HG03457 (cell line): ENCODE results near the gene MECR.
"Not testable (repeated sequence)": the region's sequence is repeated elsewhere in the genome, so short reads cannot be mapped to it uniquely, and the experiment has no call there.

ENCODE experiments used
- ATAC-seq: cut with Tn5 transposase; IDR thresholded peaks from one replicate; pipeline ENCODE4 v1.9.1; 2021; ENCODE audit warnings: moderate number of reproducible peaks; ENCODE audit not compliant: unreplicated experiment

MECR gene

DNA sequence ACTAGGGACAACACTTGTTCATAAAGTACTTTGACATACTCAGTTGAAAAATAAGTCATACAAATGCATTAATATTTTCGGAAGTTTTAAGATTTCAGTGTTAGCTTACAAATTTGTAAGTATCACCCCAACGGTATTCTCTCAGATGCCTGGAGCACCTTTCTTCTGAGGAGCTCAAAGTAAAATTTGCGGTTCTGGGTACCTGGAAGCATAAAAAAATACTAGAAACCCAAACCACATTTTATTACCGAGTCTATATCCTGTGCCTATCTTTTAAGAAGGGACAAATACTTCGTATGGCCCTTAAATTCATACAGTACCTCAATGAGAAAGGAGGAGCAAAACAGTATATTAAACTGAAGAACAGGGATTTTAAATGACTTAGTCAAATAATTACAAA is 59.2 kb downstream of the MECR start:
- ATAC-seq = no peak

DNA sequence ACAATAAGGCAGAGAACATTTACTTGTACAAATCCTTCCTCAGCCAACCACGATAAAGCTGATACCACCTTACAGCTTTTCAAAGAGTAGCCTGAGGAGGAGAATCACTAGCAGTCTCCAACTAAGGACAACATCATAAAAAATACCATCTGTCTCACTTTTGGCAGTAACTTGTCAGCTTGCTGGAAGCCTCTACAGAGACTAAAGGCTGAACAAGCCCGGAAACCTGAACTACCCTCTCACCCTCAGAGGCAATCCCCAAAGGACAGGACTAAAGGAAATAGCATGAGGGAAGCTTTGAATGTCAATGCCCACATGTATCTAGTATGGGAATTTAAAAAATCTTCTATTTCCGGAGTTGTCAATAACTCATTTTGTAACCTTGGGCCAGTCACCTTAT is 59.6 kb downstream of the MECR start:
- no peak for ATAC-seq

DNA sequence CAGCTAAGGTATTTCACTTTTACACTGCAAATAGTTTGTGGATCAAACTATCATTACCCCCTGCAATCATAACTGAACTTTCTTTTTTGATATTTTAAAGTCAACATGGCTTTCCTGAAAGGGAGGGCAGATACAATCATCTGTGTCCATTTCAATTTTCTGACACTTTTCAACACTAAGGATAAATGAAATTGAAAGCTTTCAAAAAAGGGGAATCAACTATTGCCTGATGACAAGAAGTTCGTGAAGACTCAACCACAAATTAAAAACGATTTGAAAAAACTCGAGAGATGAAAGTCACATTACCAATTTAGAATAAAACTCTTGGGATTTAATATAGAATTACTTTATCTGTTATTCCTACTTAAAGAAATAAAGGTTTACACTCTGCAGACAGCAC is 60.8 kb downstream of the MECR start:
- no peak for ATAC-seq

DNA sequence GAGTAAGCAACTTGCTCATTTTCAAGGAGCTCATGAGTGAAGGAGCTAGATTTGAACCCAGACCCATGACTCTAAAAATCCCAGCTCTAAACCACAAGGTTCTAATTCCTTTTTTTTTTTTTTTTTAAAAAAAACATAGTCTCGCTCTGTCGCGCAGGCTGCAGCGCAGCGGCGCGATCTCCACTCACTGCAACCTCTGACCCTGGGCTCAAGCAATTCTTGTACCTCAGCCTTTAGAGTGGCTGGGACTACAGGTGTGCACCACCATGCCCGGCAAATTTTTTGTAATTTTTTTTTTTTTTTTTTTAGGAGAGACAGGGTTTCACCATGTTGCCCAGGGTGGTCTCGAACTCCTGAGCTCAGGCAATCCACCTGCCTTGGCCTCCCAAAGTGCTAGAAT is 62.8 kb downstream of the MECR start:
- no peak for ATAC-seq

DNA sequence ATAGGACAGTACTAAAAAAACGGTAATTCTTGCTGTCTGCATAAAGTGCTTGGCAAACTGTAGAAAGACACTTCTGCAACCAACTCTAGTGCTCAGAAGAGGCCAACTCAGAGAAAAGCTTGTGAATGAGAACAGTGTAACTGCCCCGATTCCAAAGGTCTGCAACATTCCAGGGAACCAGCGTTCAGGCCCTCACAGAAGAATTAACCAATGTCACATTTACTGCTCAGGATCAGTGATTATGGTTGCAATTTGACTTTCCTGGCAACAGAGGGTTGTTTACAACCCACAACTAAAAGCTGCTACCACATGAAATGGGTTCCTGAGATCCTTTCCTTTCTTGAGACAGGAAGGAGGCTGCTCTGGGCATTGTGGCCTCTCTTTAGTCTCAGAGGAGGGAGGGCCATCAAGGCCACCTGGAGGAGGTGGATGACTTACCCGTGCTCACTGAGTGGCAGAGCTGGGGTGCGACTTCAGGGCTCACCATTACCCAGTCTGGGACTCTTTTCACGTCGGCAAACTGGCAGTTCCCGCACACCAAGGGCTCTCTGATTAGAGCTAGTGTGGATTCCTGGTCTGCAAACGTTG is 64.3 kb downstream of the MECR start:
- ATAC-seq = no peak

DNA sequence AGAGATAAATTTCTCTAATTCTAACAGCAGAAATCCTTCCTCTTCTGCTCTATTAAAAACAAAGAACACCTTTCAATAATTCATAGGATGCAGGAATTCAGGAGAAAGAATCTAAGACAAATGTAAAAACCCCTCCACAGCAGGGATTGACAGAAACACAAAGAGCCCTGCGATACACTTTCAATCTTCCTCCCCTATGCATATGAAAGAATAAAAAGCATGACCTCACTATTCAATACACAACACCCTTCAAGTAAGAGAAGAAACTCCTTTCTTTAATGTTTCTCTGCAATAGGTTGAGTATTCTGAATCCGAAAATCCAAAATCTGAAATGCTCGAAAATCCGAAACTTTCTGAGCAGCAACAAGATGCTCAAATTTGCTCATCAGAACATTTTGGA is 66.1 kb downstream of the MECR start:
- no peak for ATAC-seq

DNA sequence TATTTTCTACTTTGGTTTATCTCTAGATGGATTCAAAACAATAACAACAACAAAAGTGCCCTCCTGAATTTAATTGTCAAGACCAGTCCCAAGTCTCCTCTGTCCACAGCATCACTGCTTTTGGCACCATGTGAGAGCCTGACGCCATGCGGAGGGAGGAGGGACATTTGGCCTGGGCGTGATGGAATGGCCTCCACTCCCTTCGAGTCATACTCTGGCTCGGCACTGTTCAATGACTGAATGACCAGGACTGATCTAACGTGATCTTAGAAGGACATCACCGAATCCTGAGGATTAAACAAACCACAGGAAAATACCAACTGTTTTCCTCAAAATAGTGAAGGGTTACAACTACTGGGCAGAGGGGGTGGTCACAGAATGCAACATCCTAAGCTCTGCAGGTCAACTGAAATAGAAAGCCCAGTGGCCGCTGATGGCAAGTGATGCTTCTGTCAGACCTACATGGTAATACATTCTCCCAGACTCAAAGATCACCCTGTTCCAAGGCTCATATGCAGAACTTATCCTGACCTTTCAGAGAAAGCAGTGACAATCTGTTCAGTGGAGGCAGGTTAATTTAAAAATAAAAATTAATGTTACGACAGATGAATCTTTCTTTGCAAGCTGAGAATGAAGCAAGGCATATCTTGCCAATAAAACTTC is 68.1 kb downstream of the MECR start:
- no peak for ATAC-seq

DNA sequence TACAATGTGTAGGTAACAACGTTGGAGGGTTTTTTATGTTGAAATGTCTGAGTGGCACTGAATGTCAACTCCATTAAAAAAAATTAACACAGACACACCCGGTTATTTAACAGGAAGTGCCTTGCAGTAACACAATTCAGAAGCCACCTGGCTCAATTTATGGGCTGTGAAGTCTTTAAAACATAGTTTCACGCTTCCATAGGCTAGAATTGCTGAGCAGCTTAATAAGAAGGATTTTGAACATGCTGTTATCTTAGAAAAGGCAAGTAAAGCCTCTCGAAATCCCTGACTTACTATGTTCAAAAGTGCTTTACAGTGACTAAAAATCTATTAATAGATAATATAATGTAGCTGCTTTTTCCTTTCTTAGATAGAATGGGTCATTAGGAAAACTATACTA is 68.7 kb downstream of the MECR start:
- no peak for ATAC-seq

DNA sequence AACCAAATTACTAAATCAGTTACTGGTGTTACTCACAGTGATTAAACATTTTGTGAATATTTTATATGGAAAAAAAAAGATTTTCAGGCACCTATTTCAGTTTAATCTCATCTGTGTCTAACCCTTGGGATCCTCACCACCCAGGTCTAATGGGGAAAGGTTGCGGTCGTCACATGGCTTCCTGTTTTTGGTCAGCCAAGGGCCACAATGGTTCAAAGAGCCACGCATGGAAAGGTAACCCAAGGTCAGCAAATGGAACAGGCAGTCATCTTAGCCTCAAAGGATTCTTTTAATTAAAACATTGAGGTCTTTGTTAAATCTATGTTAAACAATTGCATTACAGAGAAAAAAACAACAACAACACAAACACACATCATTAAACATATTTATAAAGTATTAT is 71.0 kb downstream of the MECR start:
- ATAC-seq = no peak

DNA sequence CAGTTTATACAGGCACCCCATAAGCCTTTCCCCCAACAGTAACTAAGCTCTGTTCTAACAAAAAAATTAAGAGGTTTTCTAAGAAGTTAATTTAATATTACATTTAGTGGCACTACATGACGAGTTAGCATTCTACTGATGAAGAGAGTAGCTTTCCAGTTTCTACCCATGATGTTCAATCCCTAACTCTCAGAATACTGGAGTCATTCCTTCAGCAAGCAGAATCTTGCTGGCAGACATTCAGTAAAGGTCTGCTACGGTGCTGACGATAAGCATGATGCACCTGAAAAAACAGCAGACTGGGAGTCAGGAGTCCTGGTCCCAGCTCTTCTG is 73.5 kb downstream of the MECR start:
- no peak for ATAC-seq

DNA sequence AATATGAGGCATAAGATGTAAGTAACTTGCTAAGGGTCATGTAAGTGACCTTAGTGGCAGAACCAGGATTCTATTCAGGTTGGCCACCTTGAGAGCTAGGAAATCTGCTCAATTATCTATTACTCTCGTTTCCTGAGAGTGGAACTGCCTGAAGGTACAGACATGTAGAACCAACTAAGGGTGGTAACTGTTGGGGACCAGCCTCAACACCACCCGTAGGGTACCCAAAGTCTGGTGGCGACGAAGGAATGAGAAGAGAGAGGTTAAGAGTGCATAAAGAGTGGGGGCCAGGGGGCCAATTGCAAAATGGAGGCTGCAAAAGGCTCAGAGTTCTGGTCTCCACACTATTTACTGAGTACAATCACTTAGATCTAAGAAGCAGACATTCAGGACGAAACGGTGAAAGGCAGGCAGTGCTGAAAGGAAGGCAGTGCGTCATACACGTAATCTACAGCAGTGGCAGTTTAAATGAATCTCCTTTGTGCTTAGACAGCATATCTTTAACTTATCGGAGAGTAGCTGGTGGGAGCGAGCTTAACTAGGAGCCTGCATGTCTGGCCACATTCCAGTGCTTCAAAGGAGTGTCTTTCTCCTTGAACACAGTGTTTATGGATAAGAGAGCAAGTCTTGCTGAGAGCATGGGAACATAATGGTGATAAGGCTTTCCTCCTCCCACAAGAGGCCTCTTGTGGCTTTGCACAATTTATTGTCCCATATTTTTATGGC is 74.0 kb downstream of the MECR start:
- no peak for ATAC-seq

DNA sequence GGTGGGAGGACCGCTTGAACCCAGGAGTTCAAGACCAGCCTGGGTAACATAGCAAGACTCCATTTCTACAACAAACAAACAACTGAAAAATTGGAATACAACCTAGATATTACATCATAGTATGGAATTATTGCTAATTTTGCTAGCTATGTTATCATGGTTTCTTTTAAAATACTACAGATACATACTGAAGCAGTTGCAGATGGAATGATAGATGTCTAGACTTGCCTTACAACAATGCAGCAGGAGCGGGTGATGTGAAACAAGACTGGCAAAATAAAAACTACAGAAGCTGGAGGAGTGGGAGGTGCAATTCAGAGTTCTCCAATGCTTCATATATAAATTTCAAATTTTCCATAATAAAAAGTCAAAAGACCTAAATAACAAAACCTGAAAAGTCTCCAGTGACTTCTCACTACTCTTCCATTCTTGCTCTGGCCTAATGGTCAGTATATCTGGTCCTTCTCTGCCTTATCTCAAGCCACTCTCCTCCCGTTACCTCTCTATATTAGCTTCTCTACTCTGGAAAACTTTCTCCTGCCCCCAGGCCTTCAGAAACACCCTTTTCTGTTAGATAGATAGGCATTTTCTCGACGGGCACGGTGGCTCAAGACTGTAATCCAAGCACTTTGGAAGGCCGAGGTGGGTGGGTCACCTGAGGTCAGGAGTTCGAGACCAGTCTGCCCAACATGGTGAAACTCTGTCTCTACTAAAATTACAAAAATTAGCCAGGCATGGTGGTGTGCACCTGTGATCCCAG is 78.5 kb downstream of the MECR start:
- ATAC-seq = no peak

DNA sequence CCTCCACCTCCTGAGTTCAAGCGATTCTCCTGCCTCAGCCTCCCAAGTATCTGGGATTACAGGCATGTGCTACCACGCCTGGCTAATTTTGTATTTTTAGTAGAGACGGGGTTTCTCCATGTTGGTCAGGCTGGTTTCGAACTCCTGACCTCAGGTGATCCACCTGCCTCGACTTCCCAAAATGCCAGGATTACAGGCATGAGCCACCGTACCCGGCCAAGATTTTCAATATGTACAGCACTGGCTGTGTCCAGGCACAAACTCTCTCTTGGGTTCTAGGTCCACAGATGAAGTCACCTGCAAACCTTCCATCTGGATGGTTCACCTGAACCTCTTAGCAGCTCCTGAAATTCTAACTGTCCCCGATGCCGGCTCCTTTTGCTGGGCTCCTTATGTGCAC is 80.4 kb downstream of the MECR start:
- not testable (repeated sequence) for ATAC-seq

DNA sequence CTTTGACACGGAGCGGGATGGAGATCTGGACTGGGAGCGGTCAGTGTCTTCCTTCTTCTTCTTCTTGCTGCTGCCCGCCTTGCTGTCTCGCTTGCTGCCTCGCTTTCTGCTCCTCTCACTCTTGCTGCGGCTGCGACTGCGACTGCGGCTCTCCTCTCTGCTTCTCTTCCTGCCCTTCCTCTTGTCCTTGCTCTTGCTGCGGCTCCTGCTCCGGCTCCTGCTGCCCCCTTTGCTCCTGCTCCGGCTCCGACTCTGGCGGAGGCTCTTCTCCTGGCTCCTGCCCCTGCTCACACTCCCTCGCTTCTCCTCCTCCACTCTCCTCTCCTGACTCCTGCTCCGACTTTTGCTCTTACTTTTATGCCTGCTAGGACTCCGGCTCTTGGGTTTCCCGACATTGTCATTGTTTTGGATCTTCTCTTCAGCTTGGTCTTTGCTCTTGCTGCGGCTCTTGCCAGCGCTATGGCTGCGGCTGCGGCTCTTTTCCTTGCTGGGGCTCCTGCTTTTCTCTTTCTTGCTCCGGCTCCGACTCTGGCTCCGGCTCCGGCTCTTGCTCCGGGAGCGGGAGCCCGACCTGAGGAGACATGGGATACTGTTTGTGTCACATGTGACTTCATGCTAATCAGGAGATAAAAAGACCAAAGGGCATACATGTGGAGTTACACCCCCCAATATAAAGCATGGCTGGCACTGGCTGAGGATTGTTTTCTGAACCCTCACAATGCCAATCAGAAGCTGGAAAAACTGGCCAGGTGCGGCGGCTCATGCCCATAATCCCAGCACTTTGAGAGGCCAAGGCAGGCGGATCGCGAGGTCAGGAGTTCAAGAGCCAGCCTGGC is 81.9 kb downstream of the MECR start:
- no peak for ATAC-seq

DNA sequence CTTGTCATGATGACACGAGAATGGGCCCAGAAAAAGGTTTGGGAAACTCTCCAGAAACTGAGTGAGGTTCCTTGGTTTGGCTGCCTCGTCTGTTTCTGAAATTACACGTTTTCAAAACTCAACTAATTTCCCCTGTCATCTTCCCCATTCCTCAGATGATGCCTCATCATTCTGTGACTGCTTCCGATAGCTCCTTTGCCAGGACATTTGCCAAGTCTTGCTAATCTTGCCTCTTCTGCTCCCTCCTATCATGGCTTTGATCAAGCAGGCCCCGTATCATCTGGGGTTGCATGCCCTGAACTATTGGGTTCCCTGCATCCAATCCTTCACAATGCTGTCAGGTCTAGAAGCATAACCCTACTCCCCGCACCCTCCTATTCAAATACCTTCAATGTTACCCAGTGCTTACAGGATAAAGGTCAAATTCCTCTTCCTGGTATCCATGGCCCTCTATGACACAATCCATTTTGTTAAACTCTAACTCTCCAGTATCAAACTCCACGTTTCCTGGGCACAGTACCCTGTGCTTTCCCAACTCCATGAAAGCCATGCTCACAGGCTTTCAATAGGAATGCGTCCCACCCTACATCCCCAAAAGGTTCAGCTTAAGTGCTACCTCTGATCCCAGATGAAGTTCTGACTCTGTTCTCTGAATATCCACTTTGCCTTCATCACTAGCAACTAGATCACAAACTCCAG is 84.8 kb downstream of the MECR start:
- no peak for ATAC-seq

DNA sequence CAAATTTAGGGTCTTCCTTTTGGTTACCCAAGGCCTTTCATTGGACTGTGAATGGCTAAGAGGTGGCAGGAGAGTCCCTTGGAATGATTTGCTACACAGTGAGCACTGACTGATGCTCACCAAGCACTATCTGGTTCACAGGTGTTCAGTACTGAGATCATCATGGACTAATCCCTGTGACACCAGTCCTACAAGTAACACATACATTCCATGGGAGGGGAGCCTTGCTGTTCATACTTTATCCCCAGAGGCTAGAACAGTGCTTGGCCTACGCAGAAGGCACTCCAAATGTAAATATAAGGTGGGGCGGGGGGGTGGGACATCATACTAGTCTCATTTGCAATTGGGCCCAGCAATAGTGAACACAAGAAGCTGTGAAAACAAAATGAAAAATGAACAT is 86.6 kb downstream of the MECR start:
- ATAC-seq = no peak

DNA sequence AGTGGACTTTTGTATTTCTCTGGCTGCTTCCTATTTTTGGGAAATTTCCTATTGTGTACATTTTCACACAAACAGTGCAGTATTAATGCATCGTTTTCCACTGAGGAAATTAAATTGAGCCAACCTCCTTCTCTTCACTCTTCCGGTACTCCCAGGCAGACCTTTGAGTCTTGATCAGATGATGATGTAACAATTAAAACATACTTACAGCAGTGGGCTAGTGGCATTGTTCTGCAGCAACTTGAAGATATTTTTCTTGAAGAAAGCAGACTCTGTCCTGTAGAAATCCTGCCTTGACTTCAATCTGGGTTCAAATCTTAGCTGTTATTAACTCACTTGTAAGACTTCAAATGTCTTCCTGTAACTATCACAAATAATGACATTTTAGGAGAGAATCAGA is 88.0 kb downstream of the MECR start:
- ATAC-seq = no peak
